ENCODE results near the gene NGEF.

The NGEF gene

DNA sequence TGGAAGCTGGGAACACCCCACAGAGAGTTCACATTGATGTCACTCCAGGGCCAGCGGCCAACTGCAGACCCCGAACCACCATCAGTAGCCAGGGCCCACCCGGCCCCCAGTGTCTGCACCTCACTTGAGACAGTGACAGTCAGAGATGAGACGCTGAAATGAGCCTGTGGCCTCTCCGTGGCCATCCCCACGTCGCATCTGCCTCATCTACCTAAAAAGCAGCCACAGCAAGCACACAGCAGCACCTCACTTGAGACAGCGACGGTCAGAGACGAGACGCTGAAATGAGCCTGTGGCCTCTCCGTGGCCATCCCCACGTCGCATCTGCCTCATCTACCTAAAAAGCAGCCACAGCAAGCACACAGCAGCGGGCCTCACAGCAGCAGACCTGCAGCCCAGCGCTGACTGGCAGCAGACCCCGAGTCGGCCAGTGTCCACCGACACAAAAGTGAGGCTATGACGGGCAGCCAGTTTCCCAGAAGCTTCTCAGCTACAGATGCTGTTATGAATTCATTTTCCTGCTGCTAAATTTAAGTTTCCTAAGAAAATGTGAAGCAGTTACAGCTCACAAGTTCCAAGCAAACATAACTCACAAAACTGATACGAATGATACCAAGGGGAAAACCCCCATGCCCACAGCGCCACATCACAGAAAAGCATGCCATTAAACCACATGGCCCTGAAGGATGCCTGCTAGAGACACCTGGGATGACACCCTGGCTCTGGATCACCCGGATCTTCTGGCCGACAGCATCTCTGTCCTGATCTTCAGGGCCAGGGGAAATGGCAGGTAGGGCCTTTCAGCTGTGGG, 115.3 kb downstream of the NGEF start:
- H4K20me1 ChIP-seq (ENCODE audit: insufficient read depth, low read length): no peaks in the 10 kb centered on the region
- H3K4me3 ChIP-seq (ENCODE audit: low read depth, low read length, poor library complexity, severe bottlenecking): no peak overlapping the region
- H3K9ac ChIP-seq (ENCODE audit: low read length): no peak overlapping the region
- TF ChIP-seq EZH2 (IDR thresholded peaks at IDR 0.05; ENCODE audit: borderline replicate concordance, low read length) (no peak), CTCF (IDR thresholded peaks at IDR 0.05; ENCODE audit: low read length) (no peak)
- peaks cover 15% of the 10 kb centered on the region for H3K27me3 ChIP-seq (ENCODE audit: insufficient read depth, low read length)
- no peaks in the 10 kb centered on the region for H3K4me1 ChIP-seq (ENCODE audit: insufficient read depth, low read length, severe bottlenecking)
- H2AFZ ChIP-seq (ENCODE audit: low read length): no peak overlapping the region
- no peaks in the 10 kb centered on the region for H3F3A ChIP-seq (ENCODE audit: insufficient read depth, low read length)
- H3K9me2 ChIP-seq (ENCODE audit: low read depth, low read length): no peaks in the 10 kb centered on the region
- no peak overlapping the region for H3K27ac ChIP-seq (ENCODE audit: low read depth, low read length, poor library complexity, severe bottlenecking)
- no peaks in the 10 kb centered on the region for H3K9me3 ChIP-seq (ENCODE audit: low read length)
- no peak overlapping the region for H3K4me2 ChIP-seq (ENCODE audit: low read length)
- H3K79me2 ChIP-seq (ENCODE audit: insufficient read depth, low read length): no peaks in the 10 kb centered on the region
- no peaks in the 10 kb centered on the region for H3K36me3 ChIP-seq (ENCODE audit: insufficient read depth, low read length)

- H3K4me2 ChIP-seq (ENCODE audit: low read length): no peak overlapping the region
- no peaks in the 10 kb centered on the region for H3K79me2 ChIP-seq (ENCODE audit: insufficient read depth, low read length)
- no peaks in the 10 kb centered on the region for H4K20me1 ChIP-seq (ENCODE audit: insufficient read depth, low read length)
- TF ChIP-seq CTCF (IDR thresholded peaks at IDR 0.05; ENCODE audit: low read length): no peak
- no peak for TF ChIP-seq EZH2 (IDR thresholded peaks at IDR 0.05; ENCODE audit: borderline replicate concordance, low read length)
- no peak overlapping the region for H3K4me3 ChIP-seq (ENCODE audit: low read depth, low read length, poor library complexity, severe bottlenecking)
- no peaks in the 10 kb centered on the region for H3K4me1 ChIP-seq (ENCODE audit: insufficient read depth, low read length, severe bottlenecking)
- H3F3A ChIP-seq (ENCODE audit: insufficient read depth, low read length): no peaks in the 10 kb centered on the region
- H3K36me3 ChIP-seq (ENCODE audit: insufficient read depth, low read length): no peaks in the 10 kb centered on the region
- no peaks in the 10 kb centered on the region for H3K9me2 ChIP-seq (ENCODE audit: low read depth, low read length)
- peaks cover 8% of the 10 kb centered on the region for H3K27me3 ChIP-seq (ENCODE audit: insufficient read depth, low read length)
- H2AFZ ChIP-seq (ENCODE audit: low read length): no peak overlapping the region
- H3K27ac ChIP-seq (ENCODE audit: low read depth, low read length, poor library complexity, severe bottlenecking): no peak overlapping the region
- H3K9me3 ChIP-seq (ENCODE audit: low read length): no peaks in the 10 kb centered on the region
- H3K9ac ChIP-seq (ENCODE audit: low read length): no peak overlapping the region
Observed at GRCh38 chr2:232896720-232897597, 116.1 kb downstream of the NGEF start.

DNA sequence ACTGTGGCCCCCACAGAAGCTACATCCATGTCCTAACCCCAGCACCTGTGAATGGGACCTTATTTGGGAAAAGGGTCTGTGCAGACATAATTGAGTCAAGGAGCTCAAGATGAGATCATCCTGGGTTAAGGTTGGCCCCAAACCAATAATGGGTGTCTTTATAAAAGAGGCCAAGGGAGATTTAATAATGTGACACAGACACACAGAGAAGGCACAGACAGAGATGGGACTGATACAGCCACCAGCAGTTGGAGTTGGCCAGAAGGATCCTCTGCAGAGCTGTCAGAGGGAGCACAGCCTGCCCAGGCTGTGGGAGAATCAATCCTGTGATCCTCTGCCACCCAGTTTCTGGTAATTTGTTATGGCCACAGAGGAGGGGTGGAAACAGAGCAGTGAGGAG, 116.9 kb downstream of the NGEF start:
- Histone ChIP-seq H3K9me3 (ENCODE audit: low read length) (no peaks in the 10 kb centered on the region), H3K4me2 (ENCODE audit: low read length) (no peak overlapping the region), H3K4me3 (ENCODE audit: low read depth, low read length, poor library complexity, severe bottlenecking) (no peak overlapping the region), H3K9me2 (ENCODE audit: low read depth, low read length) (no peaks in the 10 kb centered on the region), H3K27ac (ENCODE audit: low read depth, low read length, poor library complexity, severe bottlenecking) (no peak overlapping the region), H2AFZ (ENCODE audit: low read length) (no peak overlapping the region), H3K9ac (ENCODE audit: low read length) (no peak overlapping the region), H3F3A (ENCODE audit: insufficient read depth, low read length) (no peaks in the 10 kb centered on the region), H3K79me2 (ENCODE audit: insufficient read depth, low read length) (no peaks in the 10 kb centered on the region), H3K4me1 (ENCODE audit: insufficient read depth, low read length, severe bottlenecking) (no peaks in the 10 kb centered on the region), H3K27me3 (ENCODE audit: insufficient read depth, low read length) (peaks cover 8% of the 10 kb centered on the region), H4K20me1 (ENCODE audit: insufficient read depth, low read length) (no peaks in the 10 kb centered on the region), H3K36me3 (ENCODE audit: insufficient read depth, low read length) (no peaks in the 10 kb centered on the region)
- TF ChIP-seq EZH2 (IDR thresholded peaks at IDR 0.05; ENCODE audit: borderline replicate concordance, low read length) (no peak), CTCF (IDR thresholded peaks at IDR 0.05; ENCODE audit: low read length) (no peak)

Measured in OCI-LY1 (cell line).